ENCODE data around the gene MARS2.
"Not testable (repeated sequence)": the region's sequence is repeated elsewhere in the genome, so short reads cannot be mapped to it uniquely, and the experiment has no call there.

MARS2 gene

DNA sequence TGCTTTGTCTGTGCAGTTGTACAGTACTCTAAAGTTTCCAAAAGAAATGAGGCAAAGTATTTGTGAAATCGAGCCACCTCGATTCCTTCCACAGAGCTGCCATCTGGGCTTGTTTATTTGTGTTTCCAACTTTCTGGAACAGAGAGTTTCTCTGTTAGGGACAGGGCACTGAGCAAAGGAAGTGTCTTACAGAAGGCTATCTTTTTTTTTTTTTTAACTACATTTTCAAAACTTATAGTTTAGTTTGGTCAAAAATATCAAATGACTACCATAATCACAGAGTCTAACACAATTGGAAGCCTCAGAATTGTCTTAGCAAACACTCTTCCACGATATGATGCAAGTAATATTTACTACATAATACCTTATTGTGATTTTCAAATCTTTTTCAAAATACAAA lies 30.6 kb upstream of the MARS2 start:
- H3K4me3 ChIP-seq (ENCODE audit: low read depth in 1 of 5, low read length in 5 of 5), result peak overlapping the region; percentile 70 to 79 (median 74)
- no peaks in the 10 kb centered on the region for H3K36me3 ChIP-seq (ENCODE audit: control insufficient read depth in 5 of 5, insufficient read depth in 5 of 5, low read length in 5 of 5)
- H3K4me1 ChIP-seq (ENCODE audit: control insufficient read depth in 5 of 5, insufficient read depth in 5 of 5, low read length in 5 of 5), result peaks cover 0 to 19% (median 13%) of the 10 kb centered on the region in 5 donors
- H3K9me3 ChIP-seq (ENCODE audit: control insufficient read depth in 5 of 5, low read length in 5 of 5), result no peaks in the 10 kb centered on the region
- no peaks in the 10 kb centered on the region for H3K27me3 ChIP-seq (ENCODE audit: control insufficient read depth in 5 of 5, insufficient read depth in 4 of 5, low read length in 5 of 5)
- H3K27ac ChIP-seq (ENCODE audit: low read depth, low read length), result peak overlapping the region; percentile 84
- H3K9ac ChIP-seq (ENCODE audit: low read length in 5 of 5), result peak overlapping the region; percentile 28 to 81 (median 78)

DNA sequence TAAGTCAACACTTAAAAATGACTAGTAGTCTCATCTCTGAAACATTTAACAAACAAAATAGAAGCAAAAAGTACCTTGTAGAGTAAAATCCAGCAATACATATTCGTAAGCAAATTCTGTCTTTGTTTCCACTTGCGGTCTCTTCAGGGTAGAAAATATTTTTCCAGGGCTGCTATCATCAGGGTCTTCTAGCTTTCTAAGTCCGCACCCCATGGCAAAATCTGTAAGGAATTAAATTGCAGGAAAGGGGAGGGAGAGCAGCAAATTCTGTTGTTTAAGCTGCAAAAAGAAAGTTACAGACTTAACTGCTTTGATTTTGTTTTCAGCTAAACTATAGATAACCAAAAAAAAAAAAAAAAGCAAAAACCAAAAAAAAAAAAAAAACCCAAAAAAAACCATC lies 29.9 kb upstream of the MARS2 start, which contains the start of gene RFTN2:
Gene RFTN2, minus strand, starts transcription at position 342 of the 400 bp plus-strand sequence. Its CDS starts 129 bp downstream, at position 213.
- H3K4me3 ChIP-seq (ENCODE audit: low read depth in 1 of 5, low read length in 5 of 5), result peak within 1 kb of the TSS; percentile 70 to 79 (median 74)
- H3K27ac ChIP-seq (ENCODE audit: low read depth, low read length), result peak within 1 kb of the TSS; percentile 84
- no peaks in the 10 kb centered on the region for H3K36me3 ChIP-seq (ENCODE audit: control insufficient read depth in 5 of 5, insufficient read depth in 5 of 5, low read length in 5 of 5)
- H3K9ac ChIP-seq (ENCODE audit: low read length in 5 of 5), result peak within 1 kb of the TSS; percentile 28 to 81 (median 78)
- H3K9me3 ChIP-seq (ENCODE audit: control insufficient read depth in 5 of 5, low read length in 5 of 5), result no peaks in the 10 kb centered on the region
- H3K4me1 ChIP-seq (ENCODE audit: control insufficient read depth in 5 of 5, insufficient read depth in 5 of 5, low read length in 5 of 5), result peaks cover 0 to 19% (median 13%) of the 10 kb centered on the region in 5 donors
- no peaks in the 10 kb centered on the region for H3K27me3 ChIP-seq (ENCODE audit: control insufficient read depth in 5 of 5, insufficient read depth in 4 of 5, low read length in 5 of 5)

DNA sequence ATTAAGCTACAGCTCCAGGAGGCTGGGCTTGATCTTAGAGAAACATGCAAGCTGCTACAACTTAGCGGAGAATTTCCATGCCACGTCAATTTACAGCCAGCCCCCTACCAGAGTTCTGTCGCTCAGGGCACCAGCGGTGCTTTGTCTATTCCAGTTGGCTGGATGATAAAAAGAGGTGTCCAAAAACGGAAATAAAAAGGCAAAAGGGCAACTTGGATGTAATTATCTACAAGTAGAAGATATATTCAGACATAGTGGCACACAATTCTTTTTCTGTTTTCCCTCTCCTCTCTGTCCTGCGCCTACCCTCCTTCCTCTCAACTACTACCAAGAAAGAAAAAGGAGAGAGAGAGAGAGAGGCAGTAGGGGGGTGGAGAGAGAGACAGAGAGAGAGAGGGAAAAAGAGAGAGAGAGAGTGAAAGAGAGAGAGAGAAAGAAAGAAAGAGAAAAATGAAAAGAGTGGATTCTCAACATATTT lies 29.4 kb upstream of the MARS2 start:
- Histone ChIP-seq H3K27ac (ENCODE audit: low read depth, low read length) (peak overlapping the region; percentile 84), H3K4me1 (ENCODE audit: control insufficient read depth in 5 of 5, insufficient read depth in 5 of 5, low read length in 5 of 5) (peaks cover 0 to 19% (median 13%) of the 10 kb centered on the region in 5 donors), H3K36me3 (ENCODE audit: control insufficient read depth in 5 of 5, insufficient read depth in 5 of 5, low read length in 5 of 5) (no peaks in the 10 kb centered on the region), H3K27me3 (ENCODE audit: control insufficient read depth in 5 of 5, insufficient read depth in 4 of 5, low read length in 5 of 5) (no peaks in the 10 kb centered on the region), H3K4me3 (ENCODE audit: low read depth in 1 of 5, low read length in 5 of 5) (peak overlapping the region; percentile 70 to 79 (median 74)), H3K9me3 (ENCODE audit: control insufficient read depth in 5 of 5, low read length in 5 of 5) (no peaks in the 10 kb centered on the region), H3K9ac (ENCODE audit: low read length in 5 of 5) (peak overlapping the region; percentile 28 to 81 (median 78))

DNA sequence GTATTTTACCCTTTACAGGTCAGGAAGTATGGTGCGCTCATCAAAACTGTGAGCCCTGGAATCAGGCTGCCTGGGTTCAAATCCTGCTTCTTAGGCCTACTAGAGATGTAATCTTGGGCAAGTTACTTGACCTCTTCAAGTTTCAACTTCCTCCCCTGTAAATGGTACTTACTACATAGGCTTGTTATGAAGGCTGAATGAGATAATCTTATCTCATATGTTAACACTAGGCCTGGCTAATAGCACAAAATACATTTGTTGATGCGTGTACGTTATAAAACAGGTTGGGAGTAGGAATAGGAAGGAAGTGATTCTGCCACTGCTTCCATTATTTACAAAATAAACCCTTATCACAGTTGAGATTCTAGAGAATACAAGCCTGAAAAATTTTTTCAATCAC lies 28.1 kb upstream of the MARS2 start:
- no peak overlapping the region for H3K27ac ChIP-seq (ENCODE audit: low read depth, low read length)
- H3K4me3 ChIP-seq (ENCODE audit: low read depth in 1 of 5, low read length in 5 of 5), result no peak overlapping the region
- no peaks in the 10 kb centered on the region for H3K36me3 ChIP-seq (ENCODE audit: control insufficient read depth in 5 of 5, insufficient read depth in 5 of 5, low read length in 5 of 5)
- H3K27me3 ChIP-seq (ENCODE audit: control insufficient read depth in 5 of 5, insufficient read depth in 4 of 5, low read length in 5 of 5), result no peaks in the 10 kb centered on the region
- no peak overlapping the region for H3K9ac ChIP-seq (ENCODE audit: low read length in 5 of 5)
- H3K4me1 ChIP-seq (ENCODE audit: control insufficient read depth in 5 of 5, insufficient read depth in 5 of 5, low read length in 5 of 5), result peaks cover 0 to 19% (median 13%) of the 10 kb centered on the region in 5 donors
- H3K9me3 ChIP-seq (ENCODE audit: control insufficient read depth in 5 of 5, low read length in 5 of 5), result no peaks in the 10 kb centered on the region

DNA sequence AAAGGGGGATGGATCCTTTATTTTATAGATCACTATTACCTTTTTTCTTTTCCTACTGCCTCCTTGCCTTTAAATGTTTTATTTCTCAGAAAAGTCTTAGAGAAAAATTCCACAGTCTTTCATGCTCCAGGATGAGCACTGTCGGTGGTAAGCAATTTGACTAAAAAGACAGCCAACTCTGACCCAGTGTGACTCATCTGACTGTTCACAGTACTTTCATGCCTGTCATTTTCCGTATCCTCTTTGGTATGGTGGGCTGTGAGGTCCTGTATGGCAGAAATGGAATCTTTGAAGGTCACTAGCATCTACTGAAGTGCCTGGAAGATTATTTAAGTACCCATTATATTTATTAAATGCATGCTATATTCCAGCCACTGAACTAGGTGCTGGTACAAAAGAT lies 27.7 kb upstream of the MARS2 start:
- no peak overlapping the region for H3K9ac ChIP-seq (ENCODE audit: low read length in 5 of 5)
- no peaks in the 10 kb centered on the region for H3K36me3 ChIP-seq (ENCODE audit: control insufficient read depth in 5 of 5, insufficient read depth in 5 of 5, low read length in 5 of 5)
- no peak overlapping the region for H3K27ac ChIP-seq (ENCODE audit: low read depth, low read length)
- no peaks in the 10 kb centered on the region for H3K9me3 ChIP-seq (ENCODE audit: control insufficient read depth in 5 of 5, low read length in 5 of 5)
- H3K4me3 ChIP-seq (ENCODE audit: low read depth in 1 of 5, low read length in 5 of 5), result no peak overlapping the region
- no peaks in the 10 kb centered on the region for H3K27me3 ChIP-seq (ENCODE audit: control insufficient read depth in 5 of 5, insufficient read depth in 4 of 5, low read length in 5 of 5)
- peaks cover 0 to 19% (median 13%) of the 10 kb centered on the region in 5 donors for H3K4me1 ChIP-seq (ENCODE audit: control insufficient read depth in 5 of 5, insufficient read depth in 5 of 5, low read length in 5 of 5)

DNA sequence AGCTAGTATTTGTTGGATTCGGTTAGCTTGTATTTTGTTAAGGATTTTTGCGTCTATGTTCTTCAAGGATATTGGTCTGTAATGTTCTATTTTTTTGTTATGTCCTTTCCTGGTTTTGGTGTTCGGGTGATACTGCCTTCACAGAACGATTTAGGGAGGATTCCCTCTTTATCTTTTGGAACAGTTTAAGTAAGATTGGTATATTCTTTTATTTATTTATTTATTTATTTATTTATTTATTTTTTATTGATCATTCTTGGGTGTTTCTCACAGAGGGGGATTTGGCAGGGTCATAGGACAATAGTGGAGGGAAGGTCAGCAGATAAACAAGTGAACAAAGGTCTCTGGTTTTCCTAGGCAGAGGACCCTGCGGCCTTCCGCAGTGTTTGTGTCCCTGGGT lies 10.0 kb upstream of the MARS2 start:
- not testable (repeated sequence) for H3K9me3 ChIP-seq (ENCODE audit: control insufficient read depth in 5 of 5, low read length in 5 of 5); H3K4me3 ChIP-seq (ENCODE audit: low read depth in 1 of 5, low read length in 5 of 5); H3K4me1 ChIP-seq (ENCODE audit: control insufficient read depth in 5 of 5, insufficient read depth in 5 of 5, low read length in 5 of 5); H3K27me3 ChIP-seq (ENCODE audit: control insufficient read depth in 5 of 5, insufficient read depth in 4 of 5, low read length in 5 of 5); H3K36me3 ChIP-seq (ENCODE audit: control insufficient read depth in 5 of 5, insufficient read depth in 5 of 5, low read length in 5 of 5); H3K9ac ChIP-seq (ENCODE audit: low read length in 5 of 5); H3K27ac ChIP-seq (ENCODE audit: low read depth, low read length)

DNA sequence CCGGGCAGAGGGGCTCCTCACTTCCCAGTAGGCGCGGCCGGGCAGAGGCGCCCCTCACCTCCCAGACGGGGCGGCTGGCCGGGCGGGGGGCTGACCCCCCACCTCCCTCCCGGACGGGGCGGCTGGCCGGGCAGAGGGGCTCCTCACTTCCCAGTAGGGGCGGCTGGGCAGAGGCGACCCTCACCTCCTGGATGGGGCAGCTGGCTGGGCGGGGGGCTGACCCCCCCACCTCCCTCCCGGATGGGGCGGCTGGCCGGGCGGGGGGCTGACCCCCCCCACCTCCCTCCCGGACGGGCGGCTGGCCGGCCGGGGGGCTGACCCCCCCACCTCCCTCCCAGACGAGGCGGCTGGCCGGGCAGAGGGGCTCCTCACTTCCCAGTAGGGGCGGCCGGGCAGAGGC lies 9.2 kb upstream of the MARS2 start:
- not testable (repeated sequence) for H3K9ac ChIP-seq (ENCODE audit: low read length in 5 of 5); H3K27ac ChIP-seq (ENCODE audit: low read depth, low read length); H3K4me1 ChIP-seq (ENCODE audit: control insufficient read depth in 5 of 5, insufficient read depth in 5 of 5, low read length in 5 of 5); H3K36me3 ChIP-seq (ENCODE audit: control insufficient read depth in 5 of 5, insufficient read depth in 5 of 5, low read length in 5 of 5); H3K27me3 ChIP-seq (ENCODE audit: control insufficient read depth in 5 of 5, insufficient read depth in 4 of 5, low read length in 5 of 5); H3K9me3 ChIP-seq (ENCODE audit: control insufficient read depth in 5 of 5, low read length in 5 of 5); H3K4me3 ChIP-seq (ENCODE audit: low read depth in 1 of 5, low read length in 5 of 5)

DNA sequence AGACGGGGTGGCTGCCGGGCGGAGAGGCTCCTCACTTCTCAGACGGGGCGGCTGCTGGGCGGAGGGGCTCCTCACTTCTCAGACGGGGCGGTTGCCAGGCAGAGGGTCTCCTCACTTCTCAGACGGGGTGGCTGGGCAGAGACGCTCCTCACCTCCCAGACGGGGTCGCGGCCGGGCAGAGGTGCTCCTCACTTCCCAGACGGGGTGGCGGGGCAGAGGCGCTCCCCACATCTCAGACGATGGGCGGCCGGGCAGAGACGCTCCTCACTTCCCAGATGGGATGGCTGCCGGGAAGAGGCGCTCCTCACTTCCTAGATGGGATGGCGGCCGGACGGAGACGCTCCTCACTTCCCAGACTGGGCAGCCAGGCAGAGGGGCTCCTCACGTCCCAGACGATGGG lies 8.6 kb upstream of the MARS2 start:
- not testable (repeated sequence) for H3K36me3 ChIP-seq (ENCODE audit: control insufficient read depth in 5 of 5, insufficient read depth in 5 of 5, low read length in 5 of 5); H3K4me3 ChIP-seq (ENCODE audit: low read depth in 1 of 5, low read length in 5 of 5); H3K9ac ChIP-seq (ENCODE audit: low read length in 5 of 5); H3K9me3 ChIP-seq (ENCODE audit: control insufficient read depth in 5 of 5, low read length in 5 of 5); H3K4me1 ChIP-seq (ENCODE audit: control insufficient read depth in 5 of 5, insufficient read depth in 5 of 5, low read length in 5 of 5); H3K27me3 ChIP-seq (ENCODE audit: control insufficient read depth in 5 of 5, insufficient read depth in 4 of 5, low read length in 5 of 5); H3K27ac ChIP-seq (ENCODE audit: low read depth, low read length)

DNA sequence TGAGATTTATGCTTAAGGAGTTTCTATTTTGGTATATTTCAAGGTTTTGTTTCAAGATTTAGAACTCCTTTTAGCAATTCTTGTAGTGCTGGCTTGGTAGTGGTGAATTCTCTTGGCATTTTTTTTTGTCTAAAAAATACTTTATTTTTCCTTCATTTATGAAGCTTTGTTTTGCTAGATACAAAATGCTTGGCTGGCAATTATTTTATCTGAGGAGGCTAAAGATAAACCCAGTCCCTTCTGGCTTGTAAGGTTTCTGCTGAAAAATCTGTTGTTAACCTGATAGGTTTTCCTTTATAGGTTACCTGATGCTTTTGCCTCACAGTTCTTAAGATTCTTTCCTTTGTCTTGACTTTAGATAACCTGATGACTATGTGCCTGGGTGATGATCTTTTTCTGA lies 5.4 kb upstream of the MARS2 start:
- not testable (repeated sequence) for H3K4me3 ChIP-seq (ENCODE audit: low read depth in 1 of 5, low read length in 5 of 5); H3K27ac ChIP-seq (ENCODE audit: low read depth, low read length); H3K9ac ChIP-seq (ENCODE audit: low read length in 5 of 5); H3K4me1 ChIP-seq (ENCODE audit: control insufficient read depth in 5 of 5, insufficient read depth in 5 of 5, low read length in 5 of 5); H3K27me3 ChIP-seq (ENCODE audit: control insufficient read depth in 5 of 5, insufficient read depth in 4 of 5, low read length in 5 of 5); H3K36me3 ChIP-seq (ENCODE audit: control insufficient read depth in 5 of 5, insufficient read depth in 5 of 5, low read length in 5 of 5); H3K9me3 ChIP-seq (ENCODE audit: control insufficient read depth in 5 of 5, low read length in 5 of 5)

DNA sequence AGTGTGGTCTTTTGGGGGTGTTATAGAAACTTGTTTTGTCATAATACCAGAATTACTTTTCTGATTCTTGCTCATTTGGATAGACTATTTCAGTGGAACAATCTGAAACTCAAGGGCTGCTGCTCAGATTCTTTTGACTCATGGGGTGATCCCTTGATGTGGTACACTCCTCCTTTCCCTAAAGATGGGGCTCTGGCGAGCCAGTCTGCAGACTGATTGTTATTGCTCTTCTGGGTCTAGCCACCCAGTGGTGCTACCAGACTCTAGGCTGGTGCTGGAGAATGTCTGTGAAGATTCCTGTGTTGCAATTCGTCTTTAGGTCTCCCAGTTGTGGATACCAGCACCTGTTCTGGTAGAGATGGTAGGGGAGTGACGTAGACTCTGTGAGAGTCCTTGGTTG lies 4.2 kb upstream of the MARS2 start:
- Histone ChIP-seq H3K4me1 (ENCODE audit: control insufficient read depth in 5 of 5, insufficient read depth in 5 of 5, low read length in 5 of 5) (peaks cover 0 to 12% (median 6%) of the 10 kb centered on the region in 5 donors), H3K27me3 (ENCODE audit: control insufficient read depth in 5 of 5, insufficient read depth in 4 of 5, low read length in 5 of 5) (no peaks in the 10 kb centered on the region), H3K36me3 (ENCODE audit: control insufficient read depth in 5 of 5, insufficient read depth in 5 of 5, low read length in 5 of 5) (no peaks in the 10 kb centered on the region), H3K9ac (ENCODE audit: low read length in 5 of 5) (no peak overlapping the region), H3K27ac (ENCODE audit: low read depth, low read length) (no peak overlapping the region), H3K9me3 (ENCODE audit: control insufficient read depth in 5 of 5, low read length in 5 of 5) (no peaks in the 10 kb centered on the region), H3K4me3 (ENCODE audit: low read depth in 1 of 5, low read length in 5 of 5) (no peak overlapping the region)
